Mesenchymal stem cell (in vitro differentiated cells and primary cell): ENCODE measurements around the gene MINDY1.
A peak's percentile ranks its signal among the peaks of the same experiment; 100 is the strongest.

Experiments
- DNase-seq: peaks from one replicate; pipeline ENCODE4 v3.0.0-alpha.2; 2013
- H2AFZ ChIP-seq: one replicate; pipeline ENCODE4 v1.6.1; 2013; ENCODE audit warnings: low read depth, mild to moderate bottlenecking, control low read depth, inconsistent platforms, low read length, moderate library complexity
- H2AK5ac ChIP-seq: 2 replicates; pipeline ENCODE4 v1.6.1; 2013; ENCODE audit warnings: low read length, moderate library complexity, mild to moderate bottlenecking, inconsistent platforms; ENCODE audit not compliant: severe bottlenecking
- H2BK120ac ChIP-seq: one replicate; pipeline ENCODE4 v1.6.1; 2013; ENCODE audit warnings: low read depth, mild to moderate bottlenecking, inconsistent platforms, low read length, moderate library complexity
- H2BK12ac ChIP-seq, 2 experiments: one replicate each; pipeline ENCODE4 v1.6.1; 2013; ENCODE audit warnings: inconsistent platforms in 2 of 2, low read length in 2 of 2, mild to moderate bottlenecking in 2 of 2, moderate library complexity in 2 of 2, control low read depth in 1 of 2
- H2BK15ac ChIP-seq: one replicate; pipeline ENCODE4 v1.6.1; 2013; ENCODE audit warnings: mild to moderate bottlenecking, low read depth, inconsistent platforms; ENCODE audit not compliant: poor library complexity, severe bottlenecking
- H2BK5ac ChIP-seq: 2 replicates; pipeline ENCODE4 v1.6.1; 2013; ENCODE audit warnings: low read depth, mild to moderate bottlenecking, low read length, control low read depth, inconsistent platforms; ENCODE audit not compliant: poor library complexity, severe bottlenecking
- H3K14ac ChIP-seq, 2 experiments: one replicate each; pipeline ENCODE4 v1.6.1; 2013; ENCODE audit warnings: inconsistent platforms in 2 of 2, low read length in 2 of 2, control low read depth in 1 of 2, mild to moderate bottlenecking in 1 of 2, moderate library complexity in 1 of 2
- H3K18ac ChIP-seq, 2 experiments: one replicate each; pipeline ENCODE4 v1.6.1; 2013; ENCODE audit warnings: inconsistent platforms in 2 of 2, low read length in 2 of 2, control low read depth in 1 of 2, low read depth in 1 of 2, mild to moderate bottlenecking in 1 of 2
- H3K23ac ChIP-seq, 2 experiments: one replicate each; pipeline ENCODE4 v1.6.1; 2013; ENCODE audit warnings: inconsistent platforms in 2 of 2, low read length in 2 of 2, mild to moderate bottlenecking in 2 of 2, moderate library complexity in 2 of 2, control low read depth in 1 of 2
- H3K27ac ChIP-seq: 2 replicates; pipeline ENCODE4 v1.5.1; 2013; ENCODE audit warnings: mild to moderate bottlenecking, moderate library complexity, low read length, control low read depth, inconsistent platforms; ENCODE audit not compliant: poor library complexity, severe bottlenecking
- H3K27me3 ChIP-seq, 2 experiments: 2 replicates each; pipeline versions ENCODE4 v1.6.1 to v1.7.0; 2013; ENCODE audit warnings: low read length in 2 of 2, mild to moderate bottlenecking in 2 of 2, moderate library complexity in 2 of 2, control low read depth in 1 of 2, inconsistent platforms in 1 of 2; ENCODE audit not compliant: control insufficient read depth in 1 of 2, insufficient read depth in 1 of 2
- H3K36me3 ChIP-seq, 2 experiments: 2 replicates each; pipeline versions ENCODE4 v1.6.1 to v1.7.0; 2013; ENCODE audit warnings: low read length in 2 of 2, control low read depth in 1 of 2, inconsistent platforms in 1 of 2, low read depth in 1 of 2, mild to moderate bottlenecking in 1 of 2; ENCODE audit not compliant: insufficient read depth in 2 of 2, control insufficient read depth in 1 of 2
- H3K4ac ChIP-seq, 2 experiments: one replicate each; pipeline ENCODE4 v1.6.1; 2013; ENCODE audit warnings: inconsistent platforms in 2 of 2, low read length in 2 of 2, mild to moderate bottlenecking in 2 of 2, moderate library complexity in 2 of 2, control low read depth in 1 of 2, low read depth in 1 of 2
- H3K4me1 ChIP-seq: 2 replicates; pipeline ENCODE4 v1.6.1; 2013; ENCODE audit warnings: low read depth, low read length, control low read depth; ENCODE audit not compliant: control insufficient read depth, insufficient read depth
- H3K4me2 ChIP-seq: 2 replicates; pipeline ENCODE4 v1.6.1; 2013; ENCODE audit warnings: low read length, mild to moderate bottlenecking, inconsistent platforms; ENCODE audit not compliant: poor library complexity, severe bottlenecking
- H3K4me3 ChIP-seq, 2 experiments: 2 replicates each; pipeline versions ENCODE4 v1.5.1 to v1.7.0; 2013; ENCODE audit warnings: low read length in 2 of 2, mild to moderate bottlenecking in 2 of 2, control low read depth in 1 of 2, low read depth in 1 of 2; ENCODE audit not compliant: insufficient read depth in 1 of 2
- H3K79me1 ChIP-seq: replicated peaks from 2 replicates; pipeline ENCODE4 v1.6.1; 2013; ENCODE audit warnings: mild to moderate bottlenecking, control low read depth, low read length, inconsistent platforms; ENCODE audit not compliant: poor library complexity, severe bottlenecking
- H3K9ac ChIP-seq: 2 replicates; pipeline ENCODE4 v1.7.0; 2013; ENCODE audit warnings: mild to moderate bottlenecking, low read length, moderate library complexity
- H3K9me3 ChIP-seq: 2 replicates; pipeline ENCODE4 v1.7.0; 2013; ENCODE audit warnings: mild to moderate bottlenecking, low read length; ENCODE audit not compliant: control insufficient read depth
- H4K8ac ChIP-seq: one replicate; pipeline ENCODE4 v1.6.1; 2013; ENCODE audit warnings: inconsistent platforms, mild to moderate bottlenecking, low read length, moderate library complexity
- H4K91ac ChIP-seq: one replicate; pipeline ENCODE4 v1.6.1; 2013; ENCODE audit warnings: mild to moderate bottlenecking, low read length, inconsistent platforms
- WGBS: methylation state at CpG from one replicate; pipeline ENCODE4 v1.1.7; 2013; ENCODE audit warnings: mixed read lengths; 5-methylcytosine and 5-hydroxymethylcytosine counted together

The MINDY1 gene

GRCh38 chr1:151003180-151003579 lies 3.5 kb downstream of the MINDY1 start:
- no peak overlapping the region for H3K4me3 ChIP-seq
- peak overlapping the region; percentile 37 for H2AK5ac ChIP-seq

GRCh38 chr1:151002611-151003010 lies 4.1 kb downstream of the MINDY1 start:
- Histone ChIP-seq H3K27me3 (no peaks in the 10 kb centered on the region), H3K27ac (no peak overlapping the region), H3K4ac (peak overlapping the region in 1 of 2 experiments; percentile 35), H3K23ac (peak overlapping the region in 1 of 2 experiments; percentile 38), H2BK5ac (no peak overlapping the region), H3K4me3 (no peak overlapping the region), H3K14ac (no peak overlapping the region), H2BK12ac (peak overlapping the region in 1 of 2 experiments; percentile 19), H4K8ac (no peak overlapping the region), H3K4me1 (peaks cover 34% of the 10 kb centered on the region), H2BK15ac (no peak overlapping the region), H3K36me3 (peaks cover 18 to 41% of the 10 kb centered on the region in 2 experiments), H3K9me3 (no peaks in the 10 kb centered on the region), H4K91ac (no peak overlapping the region), H2AFZ (no peak overlapping the region), H3K9ac (no peak overlapping the region), H2BK120ac (no peak overlapping the region), H3K79me1 (peaks cover 6% of the 10 kb centered on the region), H3K4me2 (no peak overlapping the region), H2AK5ac (no peak overlapping the region), H3K18ac (no peak overlapping the region)
- peak; percentile 33 for DNase-seq
- 56% methylated on average over 2 of the region's 2 CpGs for WGBS

More at GRCh38 chr1:151003180-151003579, 3.5 kb downstream of the MINDY1 start:
- Histone ChIP-seq H3K4me1 (peaks cover 34% of the 10 kb centered on the region), H3K79me1 (peaks cover 6% of the 10 kb centered on the region), H3K14ac (no peak overlapping the region), H3K4me2 (no peak overlapping the region), H4K91ac (no peak overlapping the region), H4K8ac (no peak overlapping the region), H2BK12ac (no peak overlapping the region), H2BK120ac (no peak overlapping the region), H3K9me3 (no peaks in the 10 kb centered on the region), H3K23ac (no peak overlapping the region), H2AFZ (no peak overlapping the region), H3K27me3 (no peaks in the 10 kb centered on the region), H3K4ac (peak overlapping the region in 1 of 2 experiments; percentile 57), H3K9ac (no peak overlapping the region), H3K36me3 (peaks cover 13 to 36% of the 10 kb centered on the region in 2 experiments), H3K18ac (peak overlapping the region in 1 of 2 experiments; percentile 35), H2BK5ac (no peak overlapping the region), H2BK15ac (no peak overlapping the region), H3K27ac (no peak overlapping the region)
- DNase-seq, result no peak

GRCh38 chr1:151002051-151002450 lies 4.7 kb downstream of the MINDY1 start:
- Histone ChIP-seq H2BK120ac (no peak overlapping the region), H3K9ac (no peak overlapping the region), H2BK5ac (no peak overlapping the region), H3K18ac (peak overlapping the region in 1 of 2 experiments; percentile 76), H4K91ac (no peak overlapping the region), H2AK5ac (no peak overlapping the region), H3K36me3 (peaks cover 23 to 47% of the 10 kb centered on the region in 2 experiments), H3K9me3 (no peaks in the 10 kb centered on the region), H3K4ac (peak overlapping the region in 1 of 2 experiments; percentile 35), H2BK15ac (no peak overlapping the region), H3K14ac (no peak overlapping the region), H2AFZ (no peak overlapping the region), H3K4me3 (no peak overlapping the region), H3K27me3 (no peaks in the 10 kb centered on the region), H3K27ac (no peak overlapping the region), H2BK12ac (peak overlapping the region in 1 of 2 experiments; percentile 19), H3K4me2 (no peak overlapping the region), H3K4me1 (peaks cover 36% of the 10 kb centered on the region), H4K8ac (no peak overlapping the region), H3K79me1 (peaks cover 6% of the 10 kb centered on the region), H3K23ac (peak overlapping the region in 1 of 2 experiments; percentile 38)
- WGBS, result 90% methylated on average over 3 of the region's 3 CpGs
- no peak for DNase-seq

GRCh38 chr1:151001602-151002001 lies 5.1 kb downstream of the MINDY1 start:
- Histone ChIP-seq H3K4me3 (no peak overlapping the region), H3K27me3 (no peaks in the 10 kb centered on the region), H3K14ac (no peak overlapping the region), H3K23ac (no peak overlapping the region), H2BK15ac (no peak overlapping the region), H2BK12ac (peak overlapping the region in 1 of 2 experiments; percentile 48), H3K9ac (no peak overlapping the region), H3K27ac (no peak overlapping the region), H3K4ac (no peak overlapping the region), H2BK120ac (no peak overlapping the region), H2AK5ac (peak overlapping the region; percentile 53), H3K4me2 (no peak overlapping the region), H3K79me1 (peaks cover 6% of the 10 kb centered on the region), H3K9me3 (no peaks in the 10 kb centered on the region), H3K4me1 (peaks cover 38% of the 10 kb centered on the region), H2BK5ac (no peak overlapping the region), H3K36me3 (peaks cover 27 to 51% of the 10 kb centered on the region in 2 experiments), H4K91ac (no peak overlapping the region), H4K8ac (no peak overlapping the region), H3K18ac (no peak overlapping the region), H2AFZ (no peak overlapping the region)
- no peak for DNase-seq
- WGBS, result 79% methylated on average over 4 of the region's 4 CpGs
